Mesendoderm (in vitro differentiated cells): ENCODE results near the gene NUPR1.

Experiments
- DNase-seq: peaks from one replicate; pipeline ENCODE4 v3.0.0; 2013
- H2AK5ac ChIP-seq: 2 replicates; pipeline ENCODE4 v1.6.1; 2013; ENCODE audit warnings: low read length, inconsistent platforms
- H2BK120ac ChIP-seq: 2 replicates; pipeline ENCODE4 v1.6.1; 2013; ENCODE audit warnings: low read depth, mild to moderate bottlenecking, low read length, moderate library complexity, mixed read lengths
- H2BK15ac ChIP-seq: replicated peaks from 2 replicates; pipeline ENCODE4 v1.6.1; 2013; ENCODE audit warnings: low read depth, mild to moderate bottlenecking, moderate library complexity
- H2BK5ac ChIP-seq: 2 replicates; pipeline ENCODE4 v1.6.1; 2013; ENCODE audit warnings: low read length, inconsistent platforms
- H3K18ac ChIP-seq: 2 replicates; pipeline ENCODE4 v1.6.1; 2013; ENCODE audit warnings: mild to moderate bottlenecking, low read length, mixed read lengths
- H3K23ac ChIP-seq: one replicate; pipeline ENCODE4 v1.6.1; 2013; ENCODE audit warnings: low read length
- H3K27ac ChIP-seq: 2 replicates; pipeline ENCODE4 v1.5.1; 2013; ENCODE audit warnings: low read depth, mild to moderate bottlenecking, inconsistent platforms, low read length, moderate library complexity
- H3K27me3 ChIP-seq: 2 replicates; pipeline ENCODE4 v1.6.1; 2013; ENCODE audit warnings: low read length, control low read depth, mild to moderate bottlenecking, inconsistent platforms; ENCODE audit not compliant: insufficient read depth, poor library complexity
- H3K36me3 ChIP-seq: 2 replicates; pipeline ENCODE4 v1.6.1; 2013; ENCODE audit warnings: low read length, inconsistent platforms; ENCODE audit not compliant: control insufficient read depth, insufficient read depth
- H3K4ac ChIP-seq: one replicate; pipeline ENCODE4 v1.6.1; 2013; ENCODE audit warnings: low read depth, mild to moderate bottlenecking, low read length, moderate library complexity
- H3K4me1 ChIP-seq: 2 replicates; pipeline ENCODE4 v1.6.1; 2013; ENCODE audit warnings: low read depth, low read length, inconsistent platforms; ENCODE audit not compliant: control insufficient read depth
- H3K4me2 ChIP-seq: 2 replicates; pipeline ENCODE4 v1.6.1; 2013; ENCODE audit warnings: low read length
- H3K4me3 ChIP-seq: 2 replicates; pipeline ENCODE4 v1.5.1; 2013; ENCODE audit warnings: mild to moderate bottlenecking, low read length
- H3K56ac ChIP-seq: one replicate; pipeline ENCODE4 v1.6.1; 2013; ENCODE audit warnings: low read length
- H3K79me1 ChIP-seq: 2 replicates; pipeline ENCODE4 v1.6.1; 2013; ENCODE audit warnings: low read length, inconsistent platforms
- H3K79me2 ChIP-seq: 2 replicates; pipeline ENCODE4 v1.6.1; 2013; ENCODE audit warnings: mild to moderate bottlenecking, low read length; ENCODE audit not compliant: control insufficient read depth, insufficient read depth
- H3K9ac ChIP-seq: 2 replicates; pipeline ENCODE4 v1.6.1; 2013; ENCODE audit warnings: low read length, inconsistent platforms
- H4K5ac ChIP-seq: one replicate; pipeline ENCODE4 v1.6.1; 2013; ENCODE audit warnings: low read length
- H4K8ac ChIP-seq: one replicate; pipeline ENCODE4 v1.6.1; 2013; ENCODE audit warnings: low read depth, mild to moderate bottlenecking, control low read depth, low read length, moderate library complexity
- WGBS: extraction: QIAGEN DNeasy Blood & Tissue Kit; methylation state at CpG from one replicate; pipeline ENCODE4 v1.1.7; 2013; ENCODE audit warnings: low lambda C conversion rate, missing lambda C conversion rate; ENCODE audit not compliant: insufficient coverage; ENCODE audit errors: extremely low coverage; 5-methylcytosine and 5-hydroxymethylcytosine counted together

The NUPR1 gene

DNA sequence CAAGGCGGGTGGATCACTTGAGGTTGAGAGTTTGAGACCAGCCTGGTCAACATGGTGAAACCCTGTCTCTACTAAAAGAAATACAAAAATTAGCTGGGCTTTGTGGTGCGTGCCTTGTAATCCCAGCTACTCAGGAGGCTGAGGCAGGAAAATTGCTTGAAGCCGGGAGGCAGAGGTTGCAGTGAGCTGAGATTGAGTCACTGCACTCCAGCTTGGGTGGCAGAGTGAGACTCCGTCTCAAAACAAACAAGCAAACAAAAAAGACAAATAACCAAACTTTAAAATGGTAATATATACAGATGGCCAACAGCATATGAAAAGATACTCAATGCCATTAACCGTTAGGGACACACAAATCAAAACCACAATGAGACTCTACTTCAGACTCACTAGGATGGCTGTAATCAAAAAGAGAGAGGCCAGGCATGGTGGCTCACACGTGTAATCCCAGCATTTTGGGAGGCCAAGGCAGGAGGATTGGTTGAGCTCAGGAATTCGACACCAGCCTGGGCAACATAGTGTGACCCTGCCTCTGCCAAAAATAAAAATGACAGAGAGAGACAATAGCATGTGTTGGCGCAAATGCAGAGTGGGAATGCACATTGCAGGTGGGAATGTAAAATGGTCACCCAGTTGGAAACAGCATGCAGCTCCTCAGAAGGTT, 36.8 kb upstream of the NUPR1 start:
- no CpG with 5 or more reads among the region's 8 CpGs for WGBS
- Histone ChIP-seq H3K23ac (no peak overlapping the region), H3K79me2 (no peaks in the 10 kb centered on the region), H4K8ac (no peak overlapping the region), H2BK5ac (no peak overlapping the region), H3K4me3 (no peak overlapping the region), H3K18ac (no peak overlapping the region), H2AK5ac (no peak overlapping the region), H3K27ac (no peak overlapping the region), H2BK120ac (no peak overlapping the region), H3K36me3 (no peaks in the 10 kb centered on the region), H3K9ac (no peak overlapping the region), H3K27me3 (no peaks in the 10 kb centered on the region), H3K79me1 (no peaks in the 10 kb centered on the region), H3K4me2 (no peak overlapping the region), H3K4ac (no peak overlapping the region), H2BK15ac (no peak overlapping the region), H4K5ac (no peak overlapping the region), H3K4me1 (peaks cover 9% of the 10 kb centered on the region), H3K56ac (no peak overlapping the region)
- DNase-seq: no peak

DNA sequence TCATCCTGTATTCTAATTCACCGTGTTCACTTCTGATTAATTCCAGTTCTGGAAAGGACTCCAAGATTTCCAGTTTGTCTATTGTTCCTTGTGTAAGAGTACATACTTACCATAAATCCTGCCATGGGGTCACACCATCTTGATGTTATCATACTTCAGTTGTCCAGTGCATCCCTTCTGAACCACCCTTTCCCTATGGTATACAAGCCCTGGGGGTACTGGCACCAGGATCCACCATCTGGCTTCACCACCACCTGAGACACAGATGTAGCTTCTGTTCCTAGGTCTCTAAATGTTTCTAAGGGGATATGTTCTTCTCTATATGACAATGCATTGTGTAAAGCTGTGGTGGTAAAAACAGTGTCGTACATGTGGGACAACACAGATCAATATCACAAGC, 36.2 kb upstream of the NUPR1 start:
- H3K4me3 ChIP-seq: no peak overlapping the region
- no peak overlapping the region for H2BK5ac ChIP-seq
- DNase-seq: no peak
- no peak overlapping the region for H3K27ac ChIP-seq
- no peaks in the 10 kb centered on the region for H3K79me2 ChIP-seq
- H3K18ac ChIP-seq: no peak overlapping the region
- no peak overlapping the region for H3K23ac ChIP-seq
- peaks cover 9% of the 10 kb centered on the region for H3K4me1 ChIP-seq
- no peak overlapping the region for H4K8ac ChIP-seq
- no peak overlapping the region for H2BK15ac ChIP-seq
- H4K5ac ChIP-seq: no peak overlapping the region
- H3K4me2 ChIP-seq: no peak overlapping the region
- H3K4ac ChIP-seq: no peak overlapping the region
- no CpG with 5 or more reads among the region's 2 CpGs for WGBS
- no peaks in the 10 kb centered on the region for H3K36me3 ChIP-seq
- H2BK120ac ChIP-seq: no peak overlapping the region
- H3K9ac ChIP-seq: no peak overlapping the region
- no peaks in the 10 kb centered on the region for H3K27me3 ChIP-seq
- no peak overlapping the region for H3K56ac ChIP-seq
- no peak overlapping the region for H2AK5ac ChIP-seq
- H3K79me1 ChIP-seq: peaks cover under 1% of the 10 kb centered on the region

DNA sequence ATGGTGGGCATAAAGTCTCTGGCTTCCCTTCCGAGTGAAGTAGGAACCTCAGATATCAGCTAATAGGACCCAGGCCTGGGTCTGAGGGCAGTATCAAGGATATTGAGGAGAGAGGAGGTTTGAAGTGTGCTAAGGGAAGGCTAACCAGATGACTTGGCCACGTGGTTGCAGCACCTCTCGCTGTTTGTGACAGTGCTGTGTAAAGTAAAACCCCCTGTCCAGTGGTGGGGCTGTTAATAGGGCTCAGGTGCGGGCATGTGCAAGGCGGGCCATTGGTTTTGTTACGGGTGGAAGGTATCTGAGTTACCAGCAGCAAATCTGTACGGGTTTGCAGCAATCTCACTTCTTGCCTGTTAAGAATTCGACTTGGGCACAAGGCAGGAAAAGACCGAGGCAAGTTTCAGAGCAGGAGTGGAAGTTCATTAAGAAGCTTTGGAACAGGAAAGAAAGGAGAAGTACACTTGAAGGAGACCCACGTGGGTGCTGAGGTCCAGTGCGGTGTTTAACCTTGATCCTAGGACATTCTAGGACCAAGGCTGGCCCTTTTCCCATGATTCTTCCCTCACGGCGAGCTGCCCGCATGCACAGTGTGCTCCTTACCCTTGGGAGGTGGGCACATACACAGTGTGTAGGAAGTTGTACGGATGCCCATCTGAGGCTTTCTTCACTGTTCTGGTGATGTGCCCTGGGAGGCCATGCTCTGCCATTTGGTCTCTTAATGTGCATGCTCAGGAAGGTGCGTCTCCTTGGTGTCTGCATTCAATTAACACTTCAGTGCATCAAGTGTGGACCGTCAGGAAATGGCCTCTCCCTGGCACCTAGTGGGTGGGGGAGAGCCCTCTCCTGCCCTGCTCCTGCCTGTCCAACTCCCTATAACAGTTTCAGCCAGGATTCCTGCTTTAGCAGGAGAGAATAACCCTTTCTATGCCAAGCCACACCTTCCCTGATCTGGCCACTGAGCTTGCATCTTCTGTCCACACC, 35.3 kb upstream of the NUPR1 start:
- H3K4me2 ChIP-seq: no peak overlapping the region
- H2BK15ac ChIP-seq: no peak overlapping the region
- H3K79me1 ChIP-seq: peaks cover 2% of the 10 kb centered on the region
- no peaks in the 10 kb centered on the region for H3K79me2 ChIP-seq
- no peaks in the 10 kb centered on the region for H3K27me3 ChIP-seq
- H3K4me1 ChIP-seq: peaks cover 9% of the 10 kb centered on the region
- no peak overlapping the region for H3K18ac ChIP-seq
- H4K5ac ChIP-seq: no peak overlapping the region
- H3K23ac ChIP-seq: no peak overlapping the region
- no peak overlapping the region for H3K4ac ChIP-seq
- H3K9ac ChIP-seq: no peak overlapping the region
- H4K8ac ChIP-seq: no peak overlapping the region
- DNase-seq: no peak
- H2AK5ac ChIP-seq: no peak overlapping the region
- no peak overlapping the region for H2BK120ac ChIP-seq
- no peak overlapping the region for H2BK5ac ChIP-seq
- no CpG with 5 or more reads among the region's 17 CpGs for WGBS
- no peaks in the 10 kb centered on the region for H3K36me3 ChIP-seq
- no peak overlapping the region for H3K4me3 ChIP-seq
- H3K56ac ChIP-seq: no peak overlapping the region
- no peak overlapping the region for H3K27ac ChIP-seq

DNA sequence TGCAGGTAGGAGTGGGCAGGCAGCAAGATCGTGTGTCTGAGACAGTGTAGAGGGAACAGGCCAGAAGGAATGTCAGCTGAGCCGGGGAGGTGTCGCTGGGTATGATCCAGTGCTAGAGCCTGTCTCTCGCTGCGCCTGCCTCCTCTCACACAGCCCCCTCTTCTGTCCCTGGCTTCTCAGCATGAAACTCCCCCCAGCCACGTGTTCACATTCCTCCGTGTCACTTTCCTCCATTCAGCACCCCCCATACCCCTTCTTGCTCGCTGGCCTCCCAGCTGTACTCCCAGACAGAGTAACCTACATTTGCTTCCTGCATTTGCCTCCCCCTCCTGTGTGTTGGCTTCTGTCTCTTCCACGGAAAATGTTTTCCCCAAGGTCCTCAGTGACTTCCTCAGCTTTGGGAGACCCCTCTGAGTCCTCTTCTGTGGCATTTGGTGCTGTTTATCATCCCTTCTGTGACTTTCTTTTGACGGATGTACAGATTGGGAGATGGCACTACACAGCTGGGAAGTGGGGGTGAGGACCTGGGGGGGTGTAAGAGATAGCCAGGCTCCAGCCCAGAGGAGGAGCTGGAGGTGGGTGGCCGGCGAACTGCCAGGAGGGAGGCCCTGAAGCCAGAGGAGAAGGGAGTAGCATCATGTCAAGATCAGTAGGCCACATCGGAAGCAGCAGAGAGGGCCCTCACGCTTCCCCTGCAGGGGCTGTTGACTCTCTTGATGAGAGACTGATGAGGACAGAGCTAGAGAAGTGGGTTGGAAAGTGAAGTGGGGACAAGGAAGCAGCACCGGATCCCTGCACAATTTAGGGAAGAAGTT, 34.1 kb upstream of the NUPR1 start:
- peak overlapping the region; percentile 80 for H3K56ac ChIP-seq
- H3K4me2 ChIP-seq: no peak overlapping the region
- H2BK15ac ChIP-seq: no peak overlapping the region
- no peak overlapping the region for H3K4ac ChIP-seq
- H3K23ac ChIP-seq: peak overlapping the region; percentile 89
- peak; percentile 69 for DNase-seq
- H2BK120ac ChIP-seq: no peak overlapping the region
- H3K4me3 ChIP-seq: no peak overlapping the region
- no peaks in the 10 kb centered on the region for H3K27me3 ChIP-seq
- H3K36me3 ChIP-seq: no peaks in the 10 kb centered on the region
- no peak overlapping the region for H4K8ac ChIP-seq
- no CpG with 5 or more reads among the region's 15 CpGs for WGBS
- peak overlapping the region; percentile 24 for H3K9ac ChIP-seq
- H3K4me1 ChIP-seq: peaks cover 9% of the 10 kb centered on the region
- H3K18ac ChIP-seq: no peak overlapping the region
- H3K79me1 ChIP-seq: peaks cover 2% of the 10 kb centered on the region
- no peak overlapping the region for H3K27ac ChIP-seq
- no peaks in the 10 kb centered on the region for H3K79me2 ChIP-seq
- H4K5ac ChIP-seq: no peak overlapping the region
- no peak overlapping the region for H2AK5ac ChIP-seq
- no peak overlapping the region for H2BK5ac ChIP-seq

DNA sequence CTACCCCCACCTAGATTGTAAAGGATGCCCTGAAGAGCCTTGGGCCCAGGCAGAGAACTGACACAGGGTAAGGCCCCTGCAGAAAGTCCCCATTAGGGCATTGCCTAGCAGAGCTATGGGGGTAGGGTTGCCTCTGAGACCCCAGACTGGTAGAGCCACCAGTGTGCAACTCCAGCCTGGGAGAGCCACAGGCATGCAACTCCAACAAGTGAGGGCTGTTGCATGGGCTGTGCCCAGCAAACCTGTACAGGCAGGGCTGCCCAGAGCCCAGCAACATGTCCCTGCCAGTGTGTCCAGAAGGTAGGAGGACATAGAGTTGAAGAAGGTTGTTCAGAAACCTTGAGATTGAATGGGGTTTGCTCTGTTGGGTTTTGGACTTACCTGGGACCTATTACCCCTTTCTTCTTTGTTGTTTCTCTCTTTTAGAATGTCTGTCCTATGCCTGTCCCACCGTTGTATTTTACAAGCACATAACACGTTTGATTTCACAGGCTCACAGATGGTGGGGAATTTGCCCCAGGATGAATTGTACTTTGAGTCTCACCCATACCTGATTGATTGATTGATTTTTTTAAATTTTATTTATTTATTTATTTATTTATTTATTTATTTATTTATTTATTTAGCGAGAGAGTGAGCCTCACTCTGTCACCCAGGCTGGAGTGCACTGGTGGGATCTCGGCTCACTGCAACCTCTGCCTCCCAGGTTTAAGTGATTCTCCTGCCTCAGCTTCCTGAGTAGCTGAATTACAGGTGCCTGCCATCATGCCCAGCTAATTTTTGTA, 31.4 kb upstream of the NUPR1 start:
- Histone ChIP-seq H2BK15ac (no peak overlapping the region), H3K79me2 (no peaks in the 10 kb centered on the region), H2BK5ac (no peak overlapping the region), H3K27ac (no peak overlapping the region), H2AK5ac (no peak overlapping the region), H3K56ac (no peak overlapping the region), H4K5ac (no peak overlapping the region), H2BK120ac (no peak overlapping the region), H3K4ac (no peak overlapping the region), H3K4me1 (peaks cover 9% of the 10 kb centered on the region), H3K9ac (no peak overlapping the region), H3K4me2 (no peak overlapping the region), H3K18ac (no peak overlapping the region), H3K36me3 (no peaks in the 10 kb centered on the region), H3K23ac (no peak overlapping the region), H3K27me3 (no peaks in the 10 kb centered on the region), H4K8ac (no peak overlapping the region), H3K79me1 (peaks cover 2% of the 10 kb centered on the region), H3K4me3 (no peak overlapping the region)
- no CpG with 5 or more reads among the region's 4 CpGs for WGBS
- DNase-seq: no peak
